PFSK-1 (cell line): ENCODE results near the gene SPATA4.

Experiments used
- SIN3A ChIP-seq: IDR thresholded peaks from 2 replicates; pipeline ENCODE4 v1.6.1; 2012; ENCODE audit warnings: mild to moderate bottlenecking, low read length, moderate library complexity, borderline replicate concordance; ENCODE audit not compliant: insufficient read depth
- TAF1 ChIP-seq: IDR thresholded peaks from 2 replicates; pipeline ENCODE4 v1.6.1; 2012; ENCODE audit warnings: low read length, control low read depth, borderline replicate concordance; ENCODE audit not compliant: insufficient read depth
- TF ChIP-seq, protein P1 (sequence below), 2 experiments: IDR thresholded peaks; 2 replicates each; pipeline versions ENCODE4 v1.6.1 to v1.8.0; 2011 to 2012; ENCODE audit warnings: low read depth in 2 of 2, low read length in 2 of 2, control low read depth in 1 of 2, inconsistent platforms in 1 of 2, mild to moderate bottlenecking in 1 of 2, moderate library complexity in 1 of 2; ENCODE audit not compliant: insufficient read depth in 1 of 2

DNA sequence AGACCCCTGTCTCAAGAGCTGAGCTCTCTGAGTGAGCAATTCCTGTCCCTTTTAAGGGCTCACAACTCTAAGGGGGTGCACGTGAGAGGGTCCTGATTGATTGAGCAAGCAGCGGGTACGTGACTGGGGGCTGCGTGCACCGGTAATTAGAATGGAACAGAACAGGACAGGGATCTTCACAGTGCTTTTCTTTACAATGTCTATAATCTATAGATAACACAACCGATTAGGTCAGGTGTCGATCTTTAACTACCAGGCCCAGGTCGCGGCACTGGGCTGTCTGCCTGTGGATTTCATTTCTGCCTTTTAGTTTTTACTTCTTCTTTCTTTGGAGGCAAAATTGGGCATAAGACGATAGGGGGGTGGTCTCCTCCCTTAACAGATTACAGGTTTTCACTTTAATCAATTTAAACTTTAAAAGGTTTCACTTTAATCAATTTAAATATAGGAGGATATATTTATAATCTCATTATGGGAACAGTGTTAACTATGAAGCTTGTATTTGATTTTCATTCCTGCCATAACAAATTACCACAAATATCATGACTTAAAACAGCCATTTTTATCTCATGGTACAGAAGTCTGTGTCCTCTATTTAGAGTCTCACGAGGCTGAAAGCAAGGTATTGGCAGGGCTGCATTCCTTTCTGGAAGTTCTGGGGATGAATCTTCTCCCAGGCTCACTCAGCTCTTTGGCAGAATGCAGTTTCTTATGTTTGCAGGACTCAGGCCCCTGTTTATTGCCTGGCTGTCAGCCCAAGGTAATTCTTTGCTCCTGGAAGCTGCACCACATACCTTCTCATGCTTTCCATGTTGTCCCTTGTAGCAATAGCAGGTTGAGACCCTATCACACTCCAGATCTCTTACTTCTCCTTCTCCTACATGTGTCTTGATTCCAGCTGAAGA lies 5.2 kb downstream of the SPATA4 start:
- TF ChIP-seq TAF1: no peak
- TF ChIP-seq, protein P1, sequence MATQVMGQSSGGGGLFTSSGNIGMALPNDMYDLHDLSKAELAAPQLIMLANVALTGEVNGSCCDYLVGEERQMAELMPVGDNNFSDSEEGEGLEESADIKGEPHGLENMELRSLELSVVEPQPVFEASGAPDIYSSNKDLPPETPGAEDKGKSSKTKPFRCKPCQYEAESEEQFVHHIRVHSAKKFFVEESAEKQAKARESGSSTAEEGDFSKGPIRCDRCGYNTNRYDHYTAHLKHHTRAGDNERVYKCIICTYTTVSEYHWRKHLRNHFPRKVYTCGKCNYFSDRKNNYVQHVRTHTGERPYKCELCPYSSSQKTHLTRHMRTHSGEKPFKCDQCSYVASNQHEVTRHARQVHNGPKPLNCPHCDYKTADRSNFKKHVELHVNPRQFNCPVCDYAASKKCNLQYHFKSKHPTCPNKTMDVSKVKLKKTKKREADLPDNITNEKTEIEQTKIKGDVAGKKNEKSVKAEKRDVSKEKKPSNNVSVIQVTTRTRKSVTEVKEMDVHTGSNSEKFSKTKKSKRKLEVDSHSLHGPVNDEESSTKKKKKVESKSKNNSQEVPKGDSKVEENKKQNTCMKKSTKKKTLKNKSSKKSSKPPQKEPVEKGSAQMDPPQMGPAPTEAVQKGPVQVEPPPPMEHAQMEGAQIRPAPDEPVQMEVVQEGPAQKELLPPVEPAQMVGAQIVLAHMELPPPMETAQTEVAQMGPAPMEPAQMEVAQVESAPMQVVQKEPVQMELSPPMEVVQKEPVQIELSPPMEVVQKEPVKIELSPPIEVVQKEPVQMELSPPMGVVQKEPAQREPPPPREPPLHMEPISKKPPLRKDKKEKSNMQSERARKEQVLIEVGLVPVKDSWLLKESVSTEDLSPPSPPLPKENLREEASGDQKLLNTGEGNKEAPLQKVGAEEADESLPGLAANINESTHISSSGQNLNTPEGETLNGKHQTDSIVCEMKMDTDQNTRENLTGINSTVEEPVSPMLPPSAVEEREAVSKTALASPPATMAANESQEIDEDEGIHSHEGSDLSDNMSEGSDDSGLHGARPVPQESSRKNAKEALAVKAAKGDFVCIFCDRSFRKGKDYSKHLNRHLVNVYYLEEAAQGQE (IDR thresholded peaks at IDR 0.05; ENCODE audit: insufficient read depth in 1 of 2, low read depth in 2 of 2, low read length in 2 of 2): no peak
- no peak for TF ChIP-seq SIN3A
